Measurements from ENCODE around the gene NOLC1. TPM values are rescaled to one million over a fixed set of nuclear protein-coding genes. Genes with fewer than 3 reads are reported as not detected.

NOLC1 gene
- total and polyA plus RNA-seq, 2 experiments from 2014 or later, result 29.8 to 46.2 TPM

- H3K9me3 ChIP-seq (ENCODE audit: low read depth), result no peaks in the 10 kb centered on the region
- DNase-seq (ENCODE audit: low spot score), result no peak
- 74% methylated on average over 5 of the region's 5 CpGs for WGBS (ENCODE audit: low lambda C conversion rate, missing lambda C conversion rate)
- H3K27ac ChIP-seq, result no peak overlapping the region
- H3K4me1 ChIP-seq (ENCODE audit: insufficient read depth), result no peaks in the 10 kb centered on the region
- TF ChIP-seq, protein P1, sequence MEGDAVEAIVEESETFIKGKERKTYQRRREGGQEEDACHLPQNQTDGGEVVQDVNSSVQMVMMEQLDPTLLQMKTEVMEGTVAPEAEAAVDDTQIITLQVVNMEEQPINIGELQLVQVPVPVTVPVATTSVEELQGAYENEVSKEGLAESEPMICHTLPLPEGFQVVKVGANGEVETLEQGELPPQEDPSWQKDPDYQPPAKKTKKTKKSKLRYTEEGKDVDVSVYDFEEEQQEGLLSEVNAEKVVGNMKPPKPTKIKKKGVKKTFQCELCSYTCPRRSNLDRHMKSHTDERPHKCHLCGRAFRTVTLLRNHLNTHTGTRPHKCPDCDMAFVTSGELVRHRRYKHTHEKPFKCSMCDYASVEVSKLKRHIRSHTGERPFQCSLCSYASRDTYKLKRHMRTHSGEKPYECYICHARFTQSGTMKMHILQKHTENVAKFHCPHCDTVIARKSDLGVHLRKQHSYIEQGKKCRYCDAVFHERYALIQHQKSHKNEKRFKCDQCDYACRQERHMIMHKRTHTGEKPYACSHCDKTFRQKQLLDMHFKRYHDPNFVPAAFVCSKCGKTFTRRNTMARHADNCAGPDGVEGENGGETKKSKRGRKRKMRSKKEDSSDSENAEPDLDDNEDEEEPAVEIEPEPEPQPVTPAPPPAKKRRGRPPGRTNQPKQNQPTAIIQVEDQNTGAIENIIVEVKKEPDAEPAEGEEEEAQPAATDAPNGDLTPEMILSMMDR (IDR thresholded peaks at IDR 0.05; ENCODE audit: poor library complexity), result no peak
- TF ChIP-seq EZH2phosphoT487 (IDR thresholded peaks at IDR 0.05; ENCODE audit: low read depth, severe bottlenecking, unreplicated experiment) (no peak), EZH2 (IDR thresholded peaks at IDR 0.05; ENCODE audit: borderline replicate concordance) (no peak)
- no peak overlapping the region for H3K4me2 ChIP-seq
- H3K9me2 ChIP-seq (replicated peaks; ENCODE audit: insufficient read depth), result no peaks in the 10 kb centered on the region
- no peak overlapping the region for H2AFZ ChIP-seq
- no peaks in the 10 kb centered on the region for H3K36me3 ChIP-seq (replicated peaks; ENCODE audit: insufficient read depth, low read depth)
- H4K20me1 ChIP-seq (ENCODE audit: insufficient read depth, poor library complexity, severe bottlenecking), result no peaks in the 10 kb centered on the region
- H3K27me3 ChIP-seq, result no peaks in the 10 kb centered on the region
- H3K79me2 ChIP-seq, result no peaks in the 10 kb centered on the region
- H3K4me3 ChIP-seq, result no peak overlapping the region
Observed at GRCh38 chr10:102208311-102209035, 56.3 kb downstream of the NOLC1 start.

DNA sequence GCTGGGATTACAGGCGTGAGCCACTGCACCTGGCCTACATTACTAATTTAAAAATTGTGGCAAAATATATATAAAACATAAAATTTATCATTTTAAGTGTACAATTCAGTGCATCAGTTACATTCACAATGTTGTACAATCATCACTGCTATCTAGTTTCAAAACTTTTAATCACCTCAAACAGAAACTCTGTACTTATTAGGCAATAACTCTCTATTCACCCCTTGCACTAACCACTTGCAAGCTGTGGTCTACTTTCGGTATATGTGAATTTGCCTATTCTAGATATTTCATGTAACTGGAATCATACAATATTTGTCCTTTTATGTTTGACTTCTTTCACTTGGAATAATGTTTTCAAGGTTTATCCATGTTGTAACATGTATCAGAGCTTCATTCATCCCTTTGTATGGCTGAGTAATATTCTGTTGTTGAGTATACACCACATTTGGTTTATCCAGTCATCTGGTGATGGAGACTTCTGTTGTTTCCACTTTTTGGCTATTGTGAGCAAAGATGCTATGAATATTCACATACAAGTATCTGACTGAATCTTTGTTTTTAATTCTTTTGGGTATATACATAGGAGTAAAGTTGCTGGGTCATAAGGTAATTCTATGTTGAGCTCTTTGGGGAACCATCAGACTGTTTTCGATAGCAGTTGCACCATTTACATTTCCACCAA is 59.6 kb downstream of the NOLC1 start:
- H3K27ac ChIP-seq, result no peak overlapping the region
- no peak for DNase-seq (ENCODE audit: low spot score)
- H3K4me1 ChIP-seq (ENCODE audit: insufficient read depth), result no peaks in the 10 kb centered on the region
- H4K20me1 ChIP-seq (ENCODE audit: insufficient read depth, poor library complexity, severe bottlenecking), result no peaks in the 10 kb centered on the region
- no peaks in the 10 kb centered on the region for H3K9me3 ChIP-seq (ENCODE audit: low read depth)
- H3K4me3 ChIP-seq, result no peak overlapping the region
- TF ChIP-seq, protein P1 (IDR thresholded peaks at IDR 0.05; ENCODE audit: poor library complexity), result no peak
- no peak for TF ChIP-seq EZH2 (IDR thresholded peaks at IDR 0.05; ENCODE audit: borderline replicate concordance)
- no peak for TF ChIP-seq EZH2phosphoT487 (IDR thresholded peaks at IDR 0.05; ENCODE audit: low read depth, severe bottlenecking, unreplicated experiment)
- 92% methylated on average over 3 of the region's 3 CpGs for WGBS (ENCODE audit: low lambda C conversion rate, missing lambda C conversion rate)
- no peaks in the 10 kb centered on the region for H3K79me2 ChIP-seq
- no peak overlapping the region for H3K4me2 ChIP-seq
- H3K9me2 ChIP-seq (replicated peaks; ENCODE audit: insufficient read depth), result no peaks in the 10 kb centered on the region
- H3K27me3 ChIP-seq, result no peaks in the 10 kb centered on the region
- H2AFZ ChIP-seq, result no peak overlapping the region
- H3K36me3 ChIP-seq (replicated peaks; ENCODE audit: insufficient read depth, low read depth), result no peaks in the 10 kb centered on the region

Other genes starting within 250 kb of the NOLC1 start
- gene ARMH3, start 96.2 kb upstream of the NOLC1 start, total RNA-seq, result 10.6 and 11.7 TPM in 2 replicates
- gene ARMH3, start 96.2 kb upstream of the NOLC1 start, polyA plus RNA-seq, result 12.6 and 15.1 TPM in 2 replicates
- 22.4 and 24.6 TPM in 2 replicates for gene HPS6, start 87.0 kb upstream of the NOLC1 start, total RNA-seq
- 18.0 and 25.2 TPM in 2 replicates for gene HPS6, start 87.0 kb upstream of the NOLC1 start, polyA plus RNA-seq
- gene LDB1, start 32.0 kb upstream of the NOLC1 start, total RNA-seq, result 46.3 and 47.2 TPM in 2 replicates
- gene LDB1, start 32.0 kb upstream of the NOLC1 start, polyA plus RNA-seq, result 28.2 and 31.2 TPM in 2 replicates
- gene PPRC1, start 19.3 kb upstream of the NOLC1 start, total RNA-seq, result 9.8 and 15.6 TPM in 2 replicates
- 23.7 and 25.4 TPM in 2 replicates for gene PPRC1, start 19.3 kb upstream of the NOLC1 start, polyA plus RNA-seq
- gene ELOVL3, start 73.9 kb downstream of the NOLC1 start, total RNA-seq, result 0.40 TPM in 1 of 2 replicates, not detected in the other
- not detected in 2 replicates for gene ELOVL3, start 73.9 kb downstream of the NOLC1 start, polyA plus RNA-seq
- gene PITX3, start 89.1 kb downstream of the NOLC1 start, total RNA-seq, result not detected in 2 replicates
- gene PITX3, start 89.1 kb downstream of the NOLC1 start, polyA plus RNA-seq, result 0.52 and 0.79 TPM in 2 replicates
- gene GBF1, start 93.1 kb downstream of the NOLC1 start, total RNA-seq, result 43.0 and 55.4 TPM in 2 replicates
- gene GBF1, start 93.1 kb downstream of the NOLC1 start, polyA plus RNA-seq, result 35.7 and 43.1 TPM in 2 replicates
- 13.0 and 23.2 TPM in 2 replicates for gene NFKB2, start 243.3 kb downstream of the NOLC1 start, total RNA-seq
- 27.4 and 29.6 TPM in 2 replicates for gene NFKB2, start 243.3 kb downstream of the NOLC1 start, polyA plus RNA-seq